DND-41 (cell line): ENCODE data around the gene IFT52.
A peak's percentile ranks its signal among the peaks of the same experiment; 100 is the strongest.

ENCODE experiments used
- ATAC-seq: fragments of 200-7000 bp; cut with Tn5 transposase; 3 replicates; pipeline ENCODE4 v1.9.1; 2021; ENCODE audit warnings: low read depth; ENCODE audit not compliant: insufficient read depth
- DNase-seq: peaks from one replicate; pipeline ENCODE4 v3.0.0-alpha.2; 2020
- H2AFZ ChIP-seq: 2 replicates; pipeline ENCODE4 v1.6.0; 2012; ENCODE audit warnings: low read depth, low read length
- H3K27ac ChIP-seq: 2 replicates; pipeline ENCODE4 v1.5.1; 2012; ENCODE audit warnings: low read length, inconsistent platforms
- H3K27me3 ChIP-seq: fragments of 200-600 bp; sonication (generic); 2 replicates; pipeline ENCODE4 v1.6.0; 2012; ENCODE audit warnings: low read length, mild to moderate bottlenecking, inconsistent platforms; ENCODE audit not compliant: insufficient read depth, poor library complexity
- H3K36me3 ChIP-seq: 2 replicates; pipeline ENCODE4 v1.5.1; 2012; ENCODE audit warnings: low read length, inconsistent platforms; ENCODE audit not compliant: insufficient read depth
- H3K4me1 ChIP-seq: 2 replicates; pipeline ENCODE4 v1.5.1; 2012; ENCODE audit warnings: mild to moderate bottlenecking, low read length; ENCODE audit not compliant: insufficient read depth
- H3K4me2 ChIP-seq: 2 replicates; pipeline ENCODE4 v1.6.0; 2012; ENCODE audit warnings: mild to moderate bottlenecking, moderate library complexity, low read length, inconsistent platforms; ENCODE audit not compliant: insufficient read depth
- H3K4me3 ChIP-seq, 2 experiments: fragments of 200-600 bp in 1 of 2; shearing (Covaris generic) in 1 of 2; 2 replicates each; pipeline ENCODE4 v1.5.1; 2012 to 2016; ENCODE audit warnings: inconsistent platforms in 2 of 2, low read length in 2 of 2, mild to moderate bottlenecking in 2 of 2, low read depth in 1 of 2, moderate library complexity in 1 of 2
- H3K79me2 ChIP-seq: 2 replicates; pipeline ENCODE4 v1.6.0; 2012; ENCODE audit warnings: low read length, inconsistent platforms; ENCODE audit not compliant: insufficient read depth
- H3K9ac ChIP-seq: 2 replicates; pipeline ENCODE4 v1.6.0; 2012; ENCODE audit warnings: low read depth, mild to moderate bottlenecking, inconsistent platforms, low read length, moderate library complexity
- H3K9me3 ChIP-seq: 2 replicates; pipeline ENCODE4 v1.5.1; 2012; ENCODE audit warnings: low read length, moderate library complexity, mild to moderate bottlenecking, inconsistent platforms; ENCODE audit not compliant: insufficient read depth, severe bottlenecking
- H4K20me1 ChIP-seq: 2 replicates; pipeline ENCODE4 v1.6.0; 2012; ENCODE audit warnings: low read length; ENCODE audit not compliant: insufficient read depth
- CTCF ChIP-seq: IDR thresholded peaks from 2 replicates; pipeline ENCODE4 v1.5.1; 2012; ENCODE audit warnings: borderline replicate concordance, low read length, moderate library complexity, mild to moderate bottlenecking; ENCODE audit not compliant: poor library complexity, severe bottlenecking; ENCODE audit errors: extremely low read depth
- EZH2 ChIP-seq: IDR thresholded peaks from 3 replicates; pipeline ENCODE4 v1.6.1; 2012; ENCODE audit warnings: borderline replicate concordance, low read depth, mild to moderate bottlenecking, moderate library complexity, low read length, inconsistent platforms; ENCODE audit not compliant: severe bottlenecking

Gene IFT52

GRCh38 chr20:43669332-43669731, 78.6 kb downstream of the IFT52 start:
- no peak for DNase-seq
- Histone ChIP-seq H3K4me1 (peaks cover 54% of the 10 kb centered on the region), H3K4me3 (peak overlapping the region in 1 of 2 experiments; percentile 70; a peak in 2 of 4 replicates), H2AFZ (no peak overlapping the region), H3K9ac (peak overlapping the region; percentile 88), H3K4me2 (peak overlapping the region; percentile 88), H3K36me3 (peaks cover 59% of the 10 kb centered on the region), H3K9me3 (no peaks in the 10 kb centered on the region), H4K20me1 (peaks cover 56% of the 10 kb centered on the region), H3K27me3 (no peaks in the 10 kb centered on the region), H3K27ac (peak overlapping the region; percentile 92), H3K79me2 (peaks cover 78% of the 10 kb centered on the region)
- ATAC-seq: no peak
- TF ChIP-seq CTCF (no peak), EZH2 (no peak)

GRCh38 chr20:43670423-43670822, 79.7 kb downstream of the IFT52 start:
- Histone ChIP-seq H3K36me3 (peaks cover 67% of the 10 kb centered on the region), H3K27me3 (no peaks in the 10 kb centered on the region), H3K4me2 (peak overlapping the region; percentile 88), H3K9ac (no peak overlapping the region), H3K79me2 (peaks cover 89% of the 10 kb centered on the region), H3K9me3 (no peaks in the 10 kb centered on the region), H3K27ac (peak overlapping the region; percentile 92), H4K20me1 (peaks cover 62% of the 10 kb centered on the region), H2AFZ (no peak overlapping the region), H3K4me3 (peak overlapping the region in 1 of 2 experiments; percentile 70; a peak in 1 of 4 replicates), H3K4me1 (peaks cover 60% of the 10 kb centered on the region)
- ATAC-seq (no peak), DNase-seq (no peak)
- TF ChIP-seq EZH2 (no peak), CTCF (no peak)

- no peaks in the 10 kb centered on the region for H3K9me3 ChIP-seq
- H4K20me1 ChIP-seq: peaks cover 77% of the 10 kb centered on the region
- DNase-seq: no peak
- no peak overlapping the region for H3K9ac ChIP-seq
- H3K4me2 ChIP-seq: peak overlapping the region; percentile 28; the same call in 1 of the 2 replicates
- H2AFZ ChIP-seq: no peak overlapping the region
- H3K4me1 ChIP-seq: peaks cover 30% of the 10 kb centered on the region
- H3K27me3 ChIP-seq: no peaks in the 10 kb centered on the region
- TF ChIP-seq EZH2: no peak
- TF ChIP-seq CTCF: no peak
- peaks cover 92% of the 10 kb centered on the region for H3K79me2 ChIP-seq
- no peak for ATAC-seq
- peak overlapping the region; percentile 27; the same call in 1 of the 2 replicates for H3K27ac ChIP-seq
- no peak overlapping the region for H3K4me3 ChIP-seq
- H3K36me3 ChIP-seq: peaks cover 87% of the 10 kb centered on the region
Observed at GRCh38 chr20:43676368-43676767, 85.6 kb downstream of the IFT52 start.
